Ureter (tissue), 1 donor: ENCODE data around the gene TUBGCP5. TPM values are rescaled to one million over a fixed set of nuclear protein-coding genes. Genes with fewer than 3 reads are reported as not detected.

Experiments used
- DNase-seq: peaks from one replicate; pipeline ENCODE4 v3.0.0-alpha.2; 2020; ENCODE audit warnings: low spot score
- total RNA-seq: library from RNA; stranded (reverse); gene quantifications from one replicate; pipeline ENCODE4 v1.2.4, GENCODE V29; 2023
- donor health status: DM: yes; HTN: yes; CAD: no.

Gene TUBGCP5
- total RNA-seq, 1 donor from 2014 or later, result 28.5 TPM

DNA sequence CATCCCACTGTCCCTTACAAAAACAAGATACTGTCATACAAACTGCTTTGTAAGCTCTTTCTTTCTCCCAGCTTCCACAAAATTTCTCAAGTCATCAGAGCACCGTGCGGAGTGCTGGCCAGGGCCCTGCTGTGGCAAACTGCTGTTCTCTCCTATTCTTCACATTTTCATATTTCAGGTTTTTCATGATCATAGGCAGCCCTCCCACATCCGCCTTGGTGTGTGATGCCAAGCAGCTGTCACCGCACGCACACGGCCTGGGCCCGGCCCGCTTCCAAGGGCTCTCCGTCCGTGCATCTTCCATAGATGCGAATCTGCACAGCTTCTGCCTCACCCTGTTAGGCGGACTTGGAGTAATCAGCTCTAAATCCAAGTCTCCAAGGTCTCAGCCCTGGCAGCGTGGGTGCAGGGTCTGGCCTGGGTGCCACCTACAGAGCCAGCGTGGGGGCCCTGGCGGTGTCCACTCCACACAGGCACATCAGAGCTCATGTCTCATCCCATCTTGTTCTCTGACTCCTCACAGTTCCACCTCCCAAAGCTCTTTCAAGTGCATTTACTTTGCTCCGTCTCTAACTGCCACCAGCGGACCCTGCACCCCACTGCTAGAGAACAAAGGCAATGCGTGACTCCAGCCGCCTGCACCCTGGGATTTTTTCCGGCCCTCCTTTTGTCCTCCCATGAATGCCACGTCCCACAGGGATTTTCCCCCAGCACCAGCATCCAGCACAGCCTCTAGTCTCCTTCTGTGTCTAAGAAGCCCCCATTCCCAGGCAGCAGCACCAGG lies 86.4 kb downstream of the TUBGCP5 start:
- no peak for DNase-seq

DNA sequence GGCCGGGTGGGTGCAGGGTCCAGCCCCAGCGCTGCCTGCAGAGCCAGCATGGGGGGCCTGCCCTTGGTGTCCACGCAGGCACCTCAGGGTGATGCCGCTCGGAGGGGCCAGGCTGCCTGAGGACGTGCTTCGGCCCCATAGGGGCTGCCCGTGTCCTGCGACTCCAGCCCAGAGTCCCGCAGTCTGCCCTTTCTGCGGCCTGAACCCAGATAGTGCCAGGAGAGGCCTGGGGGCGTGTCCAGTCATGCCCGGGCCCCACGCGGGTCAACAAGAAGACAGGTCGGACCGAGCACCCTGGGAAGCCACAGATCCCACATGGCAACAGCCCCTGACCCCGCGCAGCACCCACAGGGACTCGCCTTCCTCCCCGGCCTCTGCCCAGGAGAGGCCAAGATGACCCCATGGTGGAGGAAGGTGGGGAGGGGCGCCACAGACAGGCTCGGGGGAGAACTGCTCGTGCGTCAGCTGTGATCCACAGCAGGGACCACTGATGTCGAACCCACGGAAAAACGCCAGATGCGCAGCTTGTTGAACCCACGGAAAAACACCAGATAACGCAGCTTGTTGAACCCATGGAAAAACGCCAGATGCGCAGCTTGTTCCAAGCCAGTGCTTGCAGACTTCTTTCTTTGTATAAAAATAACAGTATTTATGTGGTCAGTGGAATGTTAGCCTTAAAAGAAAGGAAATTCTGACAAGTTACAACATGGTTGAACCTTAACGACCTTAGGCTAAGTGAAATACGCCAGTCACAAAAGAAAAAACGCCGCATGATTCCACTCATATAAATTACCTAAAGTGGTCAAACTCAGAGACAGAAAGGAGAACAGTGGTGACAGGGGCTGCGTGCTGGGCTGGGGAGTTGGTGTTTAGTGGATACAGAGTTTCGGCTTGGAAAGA lies 87.7 kb downstream of the TUBGCP5 start:
- no peak for DNase-seq

DNA sequence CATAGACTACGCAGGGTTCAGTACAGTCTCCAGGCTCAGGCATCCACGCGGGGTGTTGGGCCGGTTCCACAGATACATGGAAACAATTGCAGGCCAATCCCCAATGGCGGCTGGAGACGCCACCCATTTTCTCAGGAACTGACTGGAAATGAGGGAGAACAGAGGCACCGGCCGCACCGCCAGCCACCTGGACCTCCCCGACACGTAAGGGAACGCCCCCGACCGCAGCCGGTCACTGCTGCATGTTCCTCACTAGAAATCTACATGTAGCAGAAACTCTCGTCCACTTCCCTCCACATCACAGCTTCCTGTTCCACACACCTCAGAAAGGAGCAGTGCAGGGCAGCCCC lies 88.4 kb downstream of the TUBGCP5 start:
- no peak for DNase-seq

DNA sequence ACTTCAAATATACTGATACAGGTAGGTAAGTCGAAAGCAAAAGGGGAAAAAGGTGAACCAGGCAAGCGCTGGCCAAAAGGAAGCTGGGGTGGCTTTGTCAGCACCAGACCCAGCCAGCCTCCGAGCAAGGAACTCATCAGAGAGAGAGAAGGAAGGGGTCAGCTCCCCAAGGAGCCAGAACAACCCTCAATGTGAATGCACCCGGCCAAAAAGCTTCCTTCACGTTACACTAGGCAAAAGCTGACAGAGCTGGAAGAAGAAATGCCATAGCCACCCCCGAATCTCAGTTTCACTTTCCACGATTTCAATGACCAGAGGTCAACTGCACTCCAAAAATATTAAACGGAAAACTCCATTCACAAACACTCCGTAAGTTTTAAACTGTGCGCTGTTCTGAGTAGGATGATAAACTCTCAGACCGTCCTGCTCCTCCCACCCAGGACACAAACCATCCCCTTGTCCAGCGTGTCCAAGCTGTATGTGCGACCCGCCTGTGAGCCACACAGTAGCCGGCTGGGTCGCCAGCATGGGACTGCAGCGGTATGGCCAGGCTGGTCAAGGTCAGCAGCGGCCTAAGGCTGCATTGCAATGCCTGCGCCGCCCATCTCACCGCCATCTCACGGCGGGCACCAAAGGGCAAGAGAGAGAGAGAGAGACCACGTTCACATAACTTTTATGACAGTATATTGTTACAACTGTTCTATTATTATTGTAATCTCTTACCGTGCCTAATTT lies 88.9 kb downstream of the TUBGCP5 start:
- DNase-seq, result no peak

Other genes starting within 250 kb of the TUBGCP5 start
- gene NIPA2, start 200.9 kb downstream of the TUBGCP5 start, total RNA-seq, result 39.2 TPM
- 129 TPM for gene CYFIP1, start 59.2 kb downstream of the TUBGCP5 start, total RNA-seq
- gene GOLGA6L1, start 97.3 kb upstream of the TUBGCP5 start, total RNA-seq, result not detected